Cardiac muscle cell (in vitro differentiated cells and primary cell): ENCODE measurements around the gene NCSTN. TPM values are rescaled to one million over a fixed set of nuclear protein-coding genes. Genes with fewer than 3 reads are reported as not detected.

Source experiments
- DNase-seq, 2 donors: peaks; one replicate each; pipeline versions ENCODE4 v3.0.0 to v3.0.0-alpha.2; 2010 to 2017; ENCODE audit warnings: low read depth in 1 of 2, low spot score in 1 of 2
- H3K27ac ChIP-seq: fragments of 200-600 bp; sonication (generic); 2 replicates; pipeline ENCODE4 v1.5.1; 2016
- H3K27me3 ChIP-seq: fragments of 200-600 bp; sonication (generic); 2 replicates; pipeline ENCODE4 v1.6.0; 2016; ENCODE audit warnings: control low read depth
- H3K36me3 ChIP-seq: fragments of 200-600 bp; sonication (generic); 2 replicates; pipeline ENCODE4 v1.5.1; 2016; ENCODE audit warnings: control low read depth
- H3K4me1 ChIP-seq: fragments of 200-600 bp; sonication (generic); 2 replicates; pipeline ENCODE4 v1.8.1; 2017; ENCODE audit warnings: low read depth, mild to moderate bottlenecking, mixed run types
- H3K4me3 ChIP-seq: fragments of 200-600 bp; sonication (generic); 2 replicates; pipeline ENCODE4 v1.5.1; 2016; ENCODE audit warnings: mild to moderate bottlenecking
- H3K9me3 ChIP-seq: fragments of 200-600 bp; sonication (generic); 2 replicates; pipeline ENCODE4 v1.5.1; 2017; ENCODE audit warnings: low read depth, mild to moderate bottlenecking, control low read depth
- polyA plus RNA-seq: library from polyadenylated mRNA; unstranded; fragments of >200 nt; fragmentation: Nextera tagmentation; extraction: Ambion mirVana; gene quantifications from 2 replicates; pipeline ENCODE4 v1.2.1, GENCODE V29; 2016
- total RNA-seq: library from RNA; depleted of rRNA; stranded (reverse); fragments of >200 nt; gene quantifications from 2 replicates; pipeline ENCODE4 v1.2.3, GENCODE V29; 2016
- TF ChIP-seq, protein P1 (sequence below): IDR thresholded peaks from 2 replicates; pipeline ENCODE4 v1.5.1; 2012; ENCODE audit warnings: low read depth, mild to moderate bottlenecking, low read length

Gene NCSTN
- total and polyA plus RNA-seq, 2 experiments from 2014 or later, result 55.4 to 113 TPM

DNA sequence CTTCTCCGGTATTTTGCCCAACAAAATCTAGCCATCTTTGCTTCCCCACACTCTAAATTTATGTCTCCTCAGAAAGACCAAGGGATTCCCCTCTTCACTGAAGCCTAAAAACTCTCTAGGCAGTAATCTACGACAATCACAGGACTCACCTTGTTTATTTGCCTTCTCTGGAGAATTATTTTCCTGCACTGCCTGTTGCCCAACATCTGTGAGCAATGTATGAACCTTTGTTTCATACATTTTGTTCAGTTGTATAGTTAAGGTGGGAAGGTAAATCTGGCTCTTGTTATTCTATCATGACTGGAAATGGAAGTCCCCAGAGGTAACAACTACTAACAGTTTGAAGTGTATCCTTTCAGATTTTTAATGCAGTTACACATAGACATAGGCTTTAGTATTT is 2.3 kb upstream of the NCSTN start:
- TF ChIP-seq, protein P1, sequence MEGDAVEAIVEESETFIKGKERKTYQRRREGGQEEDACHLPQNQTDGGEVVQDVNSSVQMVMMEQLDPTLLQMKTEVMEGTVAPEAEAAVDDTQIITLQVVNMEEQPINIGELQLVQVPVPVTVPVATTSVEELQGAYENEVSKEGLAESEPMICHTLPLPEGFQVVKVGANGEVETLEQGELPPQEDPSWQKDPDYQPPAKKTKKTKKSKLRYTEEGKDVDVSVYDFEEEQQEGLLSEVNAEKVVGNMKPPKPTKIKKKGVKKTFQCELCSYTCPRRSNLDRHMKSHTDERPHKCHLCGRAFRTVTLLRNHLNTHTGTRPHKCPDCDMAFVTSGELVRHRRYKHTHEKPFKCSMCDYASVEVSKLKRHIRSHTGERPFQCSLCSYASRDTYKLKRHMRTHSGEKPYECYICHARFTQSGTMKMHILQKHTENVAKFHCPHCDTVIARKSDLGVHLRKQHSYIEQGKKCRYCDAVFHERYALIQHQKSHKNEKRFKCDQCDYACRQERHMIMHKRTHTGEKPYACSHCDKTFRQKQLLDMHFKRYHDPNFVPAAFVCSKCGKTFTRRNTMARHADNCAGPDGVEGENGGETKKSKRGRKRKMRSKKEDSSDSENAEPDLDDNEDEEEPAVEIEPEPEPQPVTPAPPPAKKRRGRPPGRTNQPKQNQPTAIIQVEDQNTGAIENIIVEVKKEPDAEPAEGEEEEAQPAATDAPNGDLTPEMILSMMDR, result no peak
- no peak for DNase-seq
- no peaks in the 10 kb centered on the region for H3K27me3 ChIP-seq
- peaks cover 36% of the 10 kb centered on the region for H3K36me3 ChIP-seq
- no peak overlapping the region for H3K4me3 ChIP-seq
- H3K9me3 ChIP-seq, result no peaks in the 10 kb centered on the region
- peaks cover 14% of the 10 kb centered on the region for H3K4me1 ChIP-seq
- H3K27ac ChIP-seq, result no peak overlapping the region

DNA sequence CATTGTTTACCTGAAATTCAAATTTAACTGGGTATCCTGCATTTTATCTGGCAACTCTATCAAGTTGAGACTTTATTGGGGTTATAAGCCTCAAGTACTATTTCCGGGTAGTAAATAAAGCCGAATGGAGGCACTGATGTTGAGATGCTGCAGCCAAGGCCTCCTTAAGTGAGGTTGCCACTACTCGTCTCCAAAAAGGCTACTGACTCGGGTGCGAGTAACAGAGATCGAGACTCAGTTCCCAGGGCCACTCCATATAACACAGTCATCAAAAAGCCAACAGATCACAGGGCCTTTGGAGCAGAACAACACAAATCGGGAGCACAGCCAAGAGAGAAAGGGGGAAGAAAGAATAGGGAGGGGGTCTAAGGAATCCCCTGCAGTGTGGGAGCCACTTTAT is 657 bp upstream of the NCSTN start:
- peak overlapping the region; percentile 95 for H3K27ac ChIP-seq
- H3K4me1 ChIP-seq, result peaks cover 14% of the 10 kb centered on the region
- TF ChIP-seq, protein P1, result no peak
- H3K36me3 ChIP-seq, result peaks cover 34% of the 10 kb centered on the region
- DNase-seq, result peak in 1 of 2 donors; percentile 27
- no peaks in the 10 kb centered on the region for H3K27me3 ChIP-seq
- no peaks in the 10 kb centered on the region for H3K9me3 ChIP-seq
- peak overlapping the region; percentile 79 for H3K4me3 ChIP-seq

DNA sequence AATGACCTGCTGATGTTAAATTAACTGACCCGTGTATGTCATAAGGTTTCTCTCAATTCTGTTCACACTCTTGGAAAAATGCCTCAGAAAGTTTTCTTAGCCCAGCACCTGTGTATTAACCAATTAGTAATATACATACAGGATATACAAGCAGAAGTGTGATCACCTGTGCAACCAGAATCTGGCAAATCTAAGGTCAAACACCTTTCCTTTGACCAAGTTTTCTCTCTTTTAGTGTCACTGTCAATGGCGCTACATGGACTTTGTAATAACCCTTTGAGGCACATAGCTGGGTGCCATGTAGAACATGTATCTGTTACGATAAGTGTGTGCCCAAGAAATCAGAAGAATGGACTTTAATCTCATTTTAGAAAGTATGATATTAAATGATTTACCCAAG is 1.1 kb downstream of the NCSTN start:
- H3K4me1 ChIP-seq, result peaks cover 14% of the 10 kb centered on the region
- no peaks in the 10 kb centered on the region for H3K9me3 ChIP-seq
- no peak for DNase-seq
- H3K27ac ChIP-seq, result peak overlapping the region; percentile 95
- no peaks in the 10 kb centered on the region for H3K27me3 ChIP-seq
- peaks cover 28% of the 10 kb centered on the region for H3K36me3 ChIP-seq
- H3K4me3 ChIP-seq, result peak overlapping the region; percentile 79
- TF ChIP-seq, protein P1, result no peak

DNA sequence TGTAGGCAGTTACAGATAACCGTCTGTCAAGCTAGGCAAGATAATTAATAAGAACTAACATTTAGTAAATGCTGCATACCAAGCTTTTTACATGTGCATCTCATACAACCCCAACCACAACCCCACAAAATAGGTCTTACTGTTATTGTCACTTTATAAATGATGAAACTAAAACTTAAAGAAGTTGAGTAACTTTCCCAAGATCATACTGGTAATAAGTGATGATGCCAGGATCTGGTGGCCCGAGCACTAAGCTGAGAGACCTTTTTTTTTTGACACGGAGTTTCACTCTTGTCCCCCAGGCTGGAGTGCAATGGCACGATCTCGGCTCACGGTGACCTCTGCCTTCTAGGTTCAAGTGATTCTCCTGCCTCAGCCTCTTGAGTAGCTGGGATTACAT is 1.8 kb downstream of the NCSTN start:
- Histone ChIP-seq H3K4me3 (no peak overlapping the region), H3K4me1 (peaks cover 14% of the 10 kb centered on the region), H3K9me3 (no peaks in the 10 kb centered on the region), H3K27ac (no peak overlapping the region), H3K36me3 (peaks cover 24% of the 10 kb centered on the region), H3K27me3 (no peaks in the 10 kb centered on the region)
- no peak for DNase-seq
- TF ChIP-seq, protein P1, result no peak

DNA sequence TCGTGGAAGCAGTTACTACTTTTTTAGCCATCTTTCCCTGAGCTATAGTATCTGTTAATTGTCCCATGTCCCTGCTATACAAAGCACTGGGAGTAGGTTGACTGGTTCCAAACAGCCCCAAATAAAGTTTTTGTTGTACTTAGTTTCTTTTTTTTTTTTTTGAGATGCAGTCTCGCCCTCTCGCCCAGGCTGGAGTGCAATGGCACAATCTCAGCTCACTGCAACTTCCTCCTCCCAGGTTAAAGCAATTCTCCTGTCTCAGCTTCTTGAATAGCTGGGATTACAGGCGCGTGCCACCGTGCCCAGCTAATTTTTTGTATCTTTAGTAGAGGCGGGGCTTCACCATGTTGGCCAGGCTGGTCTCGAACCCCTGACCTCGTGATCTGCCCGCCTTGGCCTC is 3.3 kb downstream of the NCSTN start:
- Histone ChIP-seq H3K27ac (no peak overlapping the region), H3K4me1 (peaks cover 11% of the 10 kb centered on the region), H3K4me3 (no peak overlapping the region), H3K36me3 (peaks cover 32% of the 10 kb centered on the region), H3K27me3 (no peaks in the 10 kb centered on the region), H3K9me3 (no peaks in the 10 kb centered on the region)
- TF ChIP-seq, protein P1, result no peak
- DNase-seq, result no peak

DNA sequence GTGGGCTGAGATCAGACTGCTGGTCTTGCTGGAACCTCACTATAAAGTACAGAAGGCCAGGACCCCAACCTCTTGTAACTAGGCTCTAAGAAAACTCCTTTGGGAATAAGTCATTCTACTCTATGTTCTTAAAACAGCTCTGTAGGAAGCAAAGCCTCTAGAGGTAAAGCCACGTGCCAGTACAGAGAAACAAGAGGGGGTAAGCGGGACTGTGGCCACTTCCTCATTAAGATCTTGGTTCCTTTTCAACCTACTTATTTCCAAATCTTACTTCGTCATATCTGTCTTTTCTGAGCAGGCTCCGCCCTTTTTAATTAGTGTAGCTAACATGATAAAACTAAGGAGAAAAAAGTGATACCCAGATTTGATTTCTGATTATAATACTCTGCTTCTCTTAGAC is 3.8 kb downstream of the NCSTN start:
- H3K4me1 ChIP-seq, result peaks cover 6% of the 10 kb centered on the region
- TF ChIP-seq, protein P1, result no peak
- no peak for DNase-seq
- H3K27me3 ChIP-seq, result no peaks in the 10 kb centered on the region
- no peaks in the 10 kb centered on the region for H3K9me3 ChIP-seq
- no peak overlapping the region for H3K27ac ChIP-seq
- no peak overlapping the region for H3K4me3 ChIP-seq
- peaks cover 37% of the 10 kb centered on the region for H3K36me3 ChIP-seq
